Measurements from ENCODE around the gene DMXL1. TPM values are rescaled to one million over a fixed set of nuclear protein-coding genes. Genes with fewer than 3 reads are reported as not detected.

The DMXL1 gene
- total RNA-seq, 4 donors from 2014 or later: 38.4 to 157 (median 48.2) TPM

DNA sequence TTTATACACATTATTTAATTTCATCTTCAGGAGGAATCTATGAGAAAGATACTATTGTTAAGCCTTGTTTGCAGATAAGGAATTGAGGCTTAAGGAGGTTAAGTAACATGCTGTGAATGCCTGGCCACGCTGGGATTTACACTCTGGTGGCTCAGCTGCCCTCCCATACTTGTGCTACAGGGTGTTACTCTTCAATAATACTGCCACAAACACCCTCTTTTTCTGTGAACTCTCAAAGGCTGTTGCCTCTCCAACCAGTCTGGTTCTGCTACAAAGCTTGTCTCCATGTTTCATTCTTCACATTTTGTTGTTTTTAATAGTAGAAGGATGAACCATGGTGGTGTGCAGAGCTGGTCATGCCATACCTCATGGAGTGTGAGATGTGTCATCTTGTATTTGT is 208.2 kb downstream of the DMXL1 start:
- H3K9me3 ChIP-seq: no peaks in the 10 kb centered on the region
- ATAC-seq: no peak
- WGBS, 2 donors (ENCODE audit: low coverage in 1 of 2): 80 to 88% methylated on average over 1 of the region's 1 CpG
- no peak overlapping the region for H3K27ac ChIP-seq
- no peaks in the 10 kb centered on the region for H3K27me3 ChIP-seq
- H3K4me1 ChIP-seq: peaks cover 0 to 14% (median 0%) of the 10 kb centered on the region in 3 donors
- no peak overlapping the region for H3K4me3 ChIP-seq
- TF ChIP-seq POLR2A (IDR thresholded peaks at IDR 0.05) (no peak), POLR2AphosphoS5 (IDR thresholded peaks at IDR 0.05) (no peak), EP300 (IDR thresholded peaks at IDR 0.05) (no peak)
- TF ChIP-seq, protein P1, sequence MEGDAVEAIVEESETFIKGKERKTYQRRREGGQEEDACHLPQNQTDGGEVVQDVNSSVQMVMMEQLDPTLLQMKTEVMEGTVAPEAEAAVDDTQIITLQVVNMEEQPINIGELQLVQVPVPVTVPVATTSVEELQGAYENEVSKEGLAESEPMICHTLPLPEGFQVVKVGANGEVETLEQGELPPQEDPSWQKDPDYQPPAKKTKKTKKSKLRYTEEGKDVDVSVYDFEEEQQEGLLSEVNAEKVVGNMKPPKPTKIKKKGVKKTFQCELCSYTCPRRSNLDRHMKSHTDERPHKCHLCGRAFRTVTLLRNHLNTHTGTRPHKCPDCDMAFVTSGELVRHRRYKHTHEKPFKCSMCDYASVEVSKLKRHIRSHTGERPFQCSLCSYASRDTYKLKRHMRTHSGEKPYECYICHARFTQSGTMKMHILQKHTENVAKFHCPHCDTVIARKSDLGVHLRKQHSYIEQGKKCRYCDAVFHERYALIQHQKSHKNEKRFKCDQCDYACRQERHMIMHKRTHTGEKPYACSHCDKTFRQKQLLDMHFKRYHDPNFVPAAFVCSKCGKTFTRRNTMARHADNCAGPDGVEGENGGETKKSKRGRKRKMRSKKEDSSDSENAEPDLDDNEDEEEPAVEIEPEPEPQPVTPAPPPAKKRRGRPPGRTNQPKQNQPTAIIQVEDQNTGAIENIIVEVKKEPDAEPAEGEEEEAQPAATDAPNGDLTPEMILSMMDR (IDR thresholded peaks at IDR 0.05): no peak
- H3K36me3 ChIP-seq: no peaks in the 10 kb centered on the region

DNA sequence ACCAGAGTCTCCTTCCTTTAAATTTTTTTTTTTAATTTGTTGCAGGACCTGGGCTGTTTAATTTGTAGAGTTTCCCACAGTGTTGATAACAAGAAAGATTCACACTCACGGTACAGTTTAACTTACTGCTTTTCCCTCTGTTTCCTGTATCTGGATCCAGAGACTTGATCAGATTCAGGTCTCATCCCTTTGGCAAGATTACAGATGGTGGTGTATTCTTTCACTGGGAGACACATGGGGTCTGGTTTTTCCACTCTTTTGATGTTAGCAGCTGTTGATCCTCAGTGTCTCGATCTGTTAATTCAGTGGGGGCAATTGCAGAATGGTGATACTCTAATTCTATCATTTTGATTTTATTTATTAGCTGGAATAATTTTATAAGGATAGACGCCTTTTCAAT is 209.5 kb downstream of the DMXL1 start:
- 89 to 90% methylated on average over 3 of the region's 3 CpGs for WGBS, 2 donors (ENCODE audit: low coverage in 1 of 2)
- Histone ChIP-seq H3K4me1 (peaks cover 0 to 5% (median 0%) of the 10 kb centered on the region in 3 donors), H3K9me3 (no peaks in the 10 kb centered on the region), H3K4me3 (no peak overlapping the region), H3K27ac (no peak overlapping the region), H3K27me3 (no peaks in the 10 kb centered on the region), H3K36me3 (no peaks in the 10 kb centered on the region)
- ATAC-seq: no peak
- TF ChIP-seq POLR2AphosphoS5 (IDR thresholded peaks at IDR 0.05) (no peak), POLR2A (IDR thresholded peaks at IDR 0.05) (no peak), EP300 (IDR thresholded peaks at IDR 0.05) (no peak)
- TF ChIP-seq, protein P1 (IDR thresholded peaks at IDR 0.05): no peak

DNA sequence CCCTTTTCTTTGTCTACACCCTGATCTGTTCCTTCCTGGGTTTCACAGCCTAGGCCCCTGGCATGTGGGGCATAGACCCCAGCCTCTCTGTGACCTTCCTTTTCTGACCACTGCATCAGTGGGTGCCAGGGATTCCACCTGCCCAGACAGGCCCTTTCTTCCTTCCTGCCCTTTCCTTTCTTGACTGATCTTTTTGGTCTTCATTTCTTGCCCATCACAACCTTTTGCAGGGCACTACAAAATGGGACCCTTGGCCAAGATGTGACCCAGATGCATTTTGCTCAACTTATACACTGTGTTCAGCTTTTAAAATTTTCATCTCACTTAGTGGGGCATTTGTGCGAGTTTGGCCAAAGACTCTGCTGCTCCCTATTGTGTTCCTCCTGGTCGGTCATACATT is 211.7 kb downstream of the DMXL1 start:
- Histone ChIP-seq H3K36me3 (no peaks in the 10 kb centered on the region), H3K27ac (no peak overlapping the region), H3K4me1 (peaks cover 0 to 12% (median 2%) of the 10 kb centered on the region in 3 donors), H3K9me3 (no peaks in the 10 kb centered on the region), H3K27me3 (no peaks in the 10 kb centered on the region), H3K4me3 (no peak overlapping the region)
- TF ChIP-seq POLR2A (IDR thresholded peaks at IDR 0.05) (no peak), EP300 (IDR thresholded peaks at IDR 0.05) (no peak), POLR2AphosphoS5 (IDR thresholded peaks at IDR 0.05) (no peak)
- TF ChIP-seq, protein P1 (IDR thresholded peaks at IDR 0.05): no peak
- 100% methylated on average over 1 to 2 of the region's 2 CpGs for WGBS, 2 donors (ENCODE audit: low coverage in 1 of 2)
- ATAC-seq: no peak

DNA sequence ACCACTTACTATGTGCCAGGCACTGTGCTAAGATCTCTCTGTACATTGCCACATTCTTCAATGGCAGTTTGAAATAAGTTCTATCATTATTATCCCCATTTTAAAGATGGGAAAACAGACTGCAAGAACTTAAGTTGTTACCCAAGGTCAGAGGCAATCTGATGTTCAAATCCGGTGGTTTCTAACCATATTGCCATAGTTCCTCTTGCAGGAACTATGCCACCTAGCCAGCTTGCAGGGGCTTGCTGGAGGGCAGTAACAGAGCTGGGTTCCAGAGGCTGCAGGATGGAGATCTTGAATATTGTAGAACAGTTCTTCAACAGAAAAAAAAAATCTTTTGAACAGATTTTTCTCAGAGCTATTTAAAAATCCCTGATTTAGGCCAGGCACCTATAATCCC is 213.1 kb downstream of the DMXL1 start:
- Histone ChIP-seq H3K27me3 (no peaks in the 10 kb centered on the region), H3K4me3 (no peak overlapping the region), H3K27ac (no peak overlapping the region), H3K9me3 (no peaks in the 10 kb centered on the region), H3K4me1 (peaks cover 7 to 26% (median 11%) of the 10 kb centered on the region in 3 donors), H3K36me3 (no peaks in the 10 kb centered on the region)
- TF ChIP-seq EP300 (IDR thresholded peaks at IDR 0.05) (no peak), POLR2A (IDR thresholded peaks at IDR 0.05) (no peak), POLR2AphosphoS5 (IDR thresholded peaks at IDR 0.05) (no peak)
- TF ChIP-seq, protein P1 (IDR thresholded peaks at IDR 0.05): no peak
- 80 to 100% methylated on average over 1 of the region's 1 CpG for WGBS, 2 donors (ENCODE audit: low coverage in 1 of 2)
- no peak for ATAC-seq

DNA sequence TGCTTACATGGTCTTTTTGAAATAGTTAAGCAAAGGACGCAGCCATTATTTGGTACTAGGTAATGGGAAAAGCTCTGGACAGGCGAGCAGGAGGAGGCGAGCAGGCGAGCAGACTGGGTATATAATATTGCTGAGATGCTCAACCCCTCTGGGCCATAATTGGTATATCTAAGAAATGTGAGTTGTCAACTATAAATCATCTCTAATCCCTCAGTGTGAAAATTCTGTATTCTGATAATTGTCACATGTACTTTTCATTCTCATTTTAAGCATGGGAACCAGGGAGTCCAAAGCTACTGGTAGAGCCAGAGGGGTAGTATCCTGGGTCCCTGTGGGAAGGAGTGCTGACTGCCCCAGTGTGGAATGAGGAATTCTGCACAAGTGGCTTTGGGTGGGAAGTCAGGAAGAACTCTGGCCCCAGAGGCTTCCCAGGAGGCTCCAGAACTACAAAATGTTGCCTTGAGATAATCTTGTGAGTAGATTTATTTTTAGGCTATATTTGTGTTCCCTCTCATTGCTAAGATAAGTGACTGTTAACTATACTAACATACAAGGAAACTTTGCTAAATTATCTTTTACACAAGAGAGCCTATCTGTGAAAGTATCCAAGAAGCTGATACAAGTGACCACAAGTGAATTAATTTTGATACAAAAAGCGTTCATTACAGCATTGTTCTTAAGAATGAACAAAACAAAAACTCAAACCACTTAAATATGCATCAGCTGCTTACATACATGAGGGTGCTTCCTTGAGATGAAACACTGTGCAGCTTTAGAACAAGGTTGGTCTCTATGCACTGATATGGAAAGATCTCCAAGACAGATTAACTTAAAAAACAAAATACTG is 214.4 kb downstream of the DMXL1 start:
- TF ChIP-seq, protein P1 (IDR thresholded peaks at IDR 0.05): no peak
- TF ChIP-seq POLR2AphosphoS5 (IDR thresholded peaks at IDR 0.05) (no peak), POLR2A (IDR thresholded peaks at IDR 0.05) (no peak), EP300 (IDR thresholded peaks at IDR 0.05) (no peak)
- Histone ChIP-seq H3K27me3 (no peaks in the 10 kb centered on the region), H3K4me3 (no peak overlapping the region), H3K9me3 (no peaks in the 10 kb centered on the region), H3K27ac (no peak overlapping the region), H3K4me1 (peaks cover 7 to 39% (median 16%) of the 10 kb centered on the region in 3 donors), H3K36me3 (no peaks in the 10 kb centered on the region)
- 79 to 94% methylated on average over 5 of the region's 5 CpGs for WGBS, 2 donors (ENCODE audit: low coverage in 1 of 2)
- no peak for ATAC-seq

All from gastroesophageal sphincter (tissue), 4 donors.